Heart right ventricle (tissue), 16 donors: ENCODE data around the gene MRPS24. TPM values are rescaled to one million over a fixed set of nuclear protein-coding genes. Genes with fewer than 3 reads are reported as not detected.
"Not testable (repeated sequence)": the region's sequence is repeated elsewhere in the genome, so short reads cannot be mapped to it uniquely, and the experiment has no call there.

Source experiments
- ATAC-seq, 8 donors: fragments of 200-7000 bp; cut with Tn5 transposase; one replicate each; pipeline ENCODE4 v1.9.1; 2020; ENCODE audit warnings: mild to moderate bottlenecking in 8 of 8, moderate library complexity in 8 of 8, moderate number of reproducible peaks in 1 of 8
- DNase-seq, 2 donors: peaks; one replicate each; pipeline ENCODE4 v3.0.0-alpha.2; 2020
- H3K27ac ChIP-seq, 10 donors: fragments of 200-600 bp; sonication (generic) in 2 of 10; one replicate each; pipeline versions ENCODE4 v1.5.0 to v1.8.0; 2020 to 2022; ENCODE audit warnings: mild to moderate bottlenecking in 3 of 10
- H3K27me3 ChIP-seq, 7 donors: fragments of 200-600 bp; one replicate each; pipeline ENCODE4 v1.8.0; 2021 to 2022; ENCODE audit warnings: mild to moderate bottlenecking in 2 of 7
- H3K36me3 ChIP-seq, 9 donors: fragments of 200-600 bp; sonication (generic) in 1 of 9; one replicate each; pipeline versions ENCODE4 v1.5.0 to v1.8.0; 2020 to 2022; ENCODE audit warnings: mild to moderate bottlenecking in 2 of 9
- H3K4me1 ChIP-seq, 9 donors: fragments of 200-600 bp; sonication (generic) in 1 of 9; one replicate each; pipeline versions ENCODE4 v1.5.0 to v1.8.0; 2020 to 2022; ENCODE audit warnings: mild to moderate bottlenecking in 4 of 9
- H3K4me3 ChIP-seq, 10 donors: fragments of 200-600 bp; sonication (generic) in 2 of 10; one replicate each; pipeline versions ENCODE4 v1.5.0 to v1.8.0; 2020 to 2022; ENCODE audit warnings: mild to moderate bottlenecking in 7 of 10, moderate library complexity in 2 of 10
- H3K9me3 ChIP-seq, 11 donors: fragments of 200-600 bp in 10 of 11; sonication (generic) in 2 of 11; one replicate each; pipeline versions ENCODE4 v1.5.0 to v1.8.0; 2013 to 2022; ENCODE audit warnings: mild to moderate bottlenecking in 2 of 11, control low read depth in 1 of 11, moderate library complexity in 1 of 11
- CTCF ChIP-seq, 9 donors: fragments of 200-600 bp; sonication (generic) in 2 of 9; IDR thresholded peaks; one replicate each; pipeline versions ENCODE4 v1.5.0 to v1.8.0; 2021 to 2022; ENCODE audit warnings: antibody characterized with exemption in 9 of 9, mild to moderate bottlenecking in 5 of 9, moderate library complexity in 1 of 9
- WGBS, 2 donors: extraction: QIAGEN DNeasy Blood & Tissue Kit; methylation state at CpG; one replicate each; pipeline ENCODE4 v1.1.7; 2013; ENCODE audit warnings: inconsistent platforms in 1 of 2; 5-methylcytosine and 5-hydroxymethylcytosine counted together
- intact Hi-C, 10 donors: fragments of 100-400 bp; cut with DNase I; formaldehyde crosslinking; loops; one replicate each; pipeline versions ENCODE4 v1.11.1 to v1.14.2; 2022
- polyA plus RNA-seq, 2 donors: library from polyadenylated mRNA; stranded (reverse); fragments of 200-250 nt; gene quantifications; one replicate each; pipeline ENCODE4 v1.2.3, GENCODE V29; 2013
- total RNA-seq, 10 donors: library from RNA; stranded (reverse); fragmentation: NEBNext Ultra II Directional in 3 of 10; extraction: Animal tissue kit (Norgen Biotek cat#: 25700) in 3 of 10; gene quantifications; one replicate each; pipeline versions ENCODE4 v1.2.1 to v1.2.4, GENCODE V29; 2021 to 2023
- donor health status: Arrhythmogenic right ventricular cardiomyopathy.
- donor health status: ischemic (EF 13 %, LVEDD 7.1; RV severe dilation, severe dysfunction).
- donor health status: healthy with polysubstance abuse.
- donor health status: DM: no; HTN: yes; CAD: no.
- donor health status: DM: no; HTN: no; CAD: no.
- donor health status: ischemic (EF 25% LVEDD 6.9; RV normal size, moderate dysfunction).
- donor health status: ischemic (EF 25% LVEDD 5.7; RV mildly dilated, moderate dysfunction).
- donor health status: healthy.
- donor health status: DM: yes; HTN: yes; CAD: no.
- donor health status: Ischemic cardiomyopathy.
- donor health status: ischemic (EF 35%, LVEDD 5.7; RV mildly dilated, moderate dysfunction).
- donor health status: nonischemic (EF 11% LVEDD 7.7; RV severe dilation, severe dysfunction).
- donor health status: DM: yes; HTN: yes; CAD: no.
- donor health status: PGD.
- donor health status: ischemic (EF 29% LVEDD 5.4; RV normal size, mild dysfunction).
- donor health status: nonischemic (EF 23%, LVEDD 6.1; RV moderate dilation, normal function).

Gene MRPS24
- total and polyA plus RNA-seq, 12 donors: 124 to 227 (median 157) TPM

- Histone ChIP-seq H3K4me3 (no peak overlapping the region), H3K27ac (no peak overlapping the region), H3K9me3 (peaks cover 0 to under 1% (median 0%) of the 10 kb centered on the region in 11 donors), H3K4me1 (no peaks in the 10 kb centered on the region), H3K27me3 (peaks cover 0 to 33% (median 9%) of the 10 kb centered on the region in 7 donors), H3K36me3 (no peaks in the 10 kb centered on the region)
- TF ChIP-seq CTCF (IDR thresholded peaks at IDR 0.05): no peak
- intact Hi-C loops: loop anchor here in 1 of 10 donors (10.0 kb wide), 1 partner anchor 891 kb away; the partner anchor contains the start of genes MRPL32 and PSMA2
- ATAC-seq (no peak), DNase-seq (no peak)
- 83 to 85% methylated on average over 5 of the region's 5 CpGs for WGBS, 2 donors
These were observed 43.9 kb downstream of the MRPS24 start for GRCh38 chr7:43825391-43825808.

DNA sequence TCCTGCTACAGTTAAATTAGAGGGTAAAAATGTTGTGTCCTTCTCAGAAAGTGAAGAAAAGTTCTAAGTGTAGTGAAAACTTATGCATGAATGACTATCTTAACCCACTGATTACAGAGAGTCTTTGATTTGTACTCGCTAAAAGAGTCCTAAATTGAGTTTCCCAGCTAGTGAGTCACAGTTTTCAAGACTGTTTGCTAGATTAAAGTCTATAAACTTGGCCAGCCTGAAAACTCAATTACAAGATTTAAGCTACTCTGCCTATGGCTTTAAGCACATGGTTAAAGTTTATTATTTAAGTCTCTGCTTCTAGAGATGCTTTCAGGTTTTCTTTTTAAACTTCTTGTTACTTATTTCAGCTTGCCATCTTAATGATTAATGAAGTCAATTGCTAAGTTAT lies 44.4 kb downstream of the MRPS24 start:
- intact Hi-C loops: loop anchor here in 1 of 10 donors (10.0 kb wide), 1 partner anchor 890 kb away; the partner anchor contains the start of genes MRPL32 and PSMA2
- no peak for TF ChIP-seq CTCF (IDR thresholded peaks at IDR 0.05)
- no peak for ATAC-seq

DNA sequence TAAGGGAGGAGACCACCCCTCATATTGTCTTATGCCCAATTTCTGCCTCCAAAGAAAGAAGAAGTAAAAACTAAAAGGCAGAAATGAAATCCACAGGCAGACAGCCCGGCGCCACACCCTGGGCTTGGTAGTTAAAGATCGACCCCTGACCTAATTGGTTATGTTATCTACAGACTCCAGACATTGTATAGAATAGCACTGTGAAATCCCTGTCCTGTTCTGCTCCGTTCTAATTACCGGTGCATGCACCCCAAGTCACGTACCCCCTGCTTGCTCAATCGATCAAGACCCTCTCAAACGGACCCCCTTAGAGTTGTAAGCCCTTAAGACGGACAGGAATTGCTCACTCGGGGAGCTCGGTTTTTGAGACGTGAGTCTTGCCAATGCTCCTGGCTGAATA lies 44.8 kb downstream of the MRPS24 start:
- not testable (repeated sequence) for DNase-seq, H3K9me3 ChIP-seq, H3K4me3 ChIP-seq, H3K27ac ChIP-seq, H3K36me3 ChIP-seq, ATAC-seq, H3K4me1 ChIP-seq
- 76 to 84% methylated on average over 12 of the region's 12 CpGs for WGBS, 2 donors
- intact Hi-C loops: loop anchor here in 1 of 10 donors (10.0 kb wide), 1 partner anchor 890 kb away; the partner anchor contains the start of genes MRPL32 and PSMA2
- peaks cover 0 to 29% (median 8%) of the 10 kb centered on the region in 7 donors for H3K27me3 ChIP-seq

More for the DNA sequence above, 44.4 kb downstream of the MRPS24 start:
- WGBS, 2 donors: 36 to 41% methylated on average over 1 of the region's 1 CpG
- Histone ChIP-seq H3K4me1 (no peaks in the 10 kb centered on the region), H3K9me3 (no peaks in the 10 kb centered on the region), H3K36me3 (no peaks in the 10 kb centered on the region), H3K27me3 (peaks cover 0 to 31% (median 9%) of the 10 kb centered on the region in 7 donors), H3K4me3 (no peak overlapping the region), H3K27ac (no peak overlapping the region)
- DNase-seq: no peak

DNA sequence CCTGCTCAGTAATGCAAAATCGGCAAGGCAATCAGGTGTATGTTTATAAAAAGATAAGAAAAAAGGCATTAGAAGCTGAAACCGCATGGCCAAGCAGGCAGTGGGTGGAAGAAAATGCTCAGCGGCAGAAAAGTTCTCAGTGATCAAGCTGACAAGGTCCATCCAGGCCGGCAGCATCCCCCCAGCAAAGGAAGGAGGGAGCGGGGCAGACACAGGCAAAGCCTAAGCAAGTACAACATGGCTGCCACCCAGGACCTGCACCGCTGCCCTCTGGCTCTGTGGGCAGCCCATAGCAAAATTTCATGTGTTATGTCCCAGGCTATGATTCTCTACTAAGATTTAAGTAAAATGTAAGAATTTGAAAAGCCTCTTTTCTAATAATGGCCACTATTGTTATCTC lies 45.4 kb downstream of the MRPS24 start:
- no peak overlapping the region for H3K4me3 ChIP-seq
- ATAC-seq (no peak), DNase-seq (no peak)
- intact Hi-C loops: loop anchor here in 1 of 10 donors (10.0 kb wide), 1 partner anchor 889 kb away; the partner anchor contains the start of genes MRPL32 and PSMA2
- H3K27ac ChIP-seq: no peak overlapping the region
- no peaks in the 10 kb centered on the region for H3K9me3 ChIP-seq
- no peaks in the 10 kb centered on the region for H3K4me1 ChIP-seq
- peaks cover 0 to 23% (median 7%) of the 10 kb centered on the region in 7 donors for H3K27me3 ChIP-seq
- no peaks in the 10 kb centered on the region for H3K36me3 ChIP-seq
- 86 to 89% methylated on average over 6 of the region's 6 CpGs for WGBS, 2 donors
- TF ChIP-seq CTCF (IDR thresholded peaks at IDR 0.05): no peak

DNA sequence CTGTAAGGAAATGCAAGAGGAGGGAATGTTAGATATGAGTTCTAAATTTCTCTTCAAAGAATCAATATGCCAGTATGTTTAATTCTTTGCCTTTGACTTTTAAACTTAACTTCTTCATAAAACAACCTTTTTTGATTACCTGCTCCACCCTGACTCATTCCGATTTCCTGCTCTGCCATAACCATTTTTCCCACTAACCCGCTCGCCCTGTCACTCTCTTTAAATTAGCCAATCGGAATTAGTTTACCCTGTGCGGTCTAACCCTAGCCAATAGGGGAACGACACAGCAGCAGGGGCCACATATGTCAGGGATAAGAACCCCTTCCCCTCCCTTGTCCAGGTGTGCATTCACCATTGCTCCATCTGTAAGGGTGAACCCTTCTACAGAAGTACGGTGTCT lies 45.9 kb downstream of the MRPS24 start:
- WGBS, 2 donors: 91 to 97% methylated on average over 7 of the region's 7 CpGs
- not testable (repeated sequence) for ATAC-seq
- intact Hi-C loops: loop anchor here in 1 of 10 donors (10.0 kb wide), 1 partner anchor 889 kb away; the partner anchor contains the start of genes MRPL32 and PSMA2

More for the DNA sequence above, 45.9 kb downstream of the MRPS24 start:
- H3K27me3 ChIP-seq: peaks cover 0 to 18% (median 7%) of the 10 kb centered on the region in 7 donors
- H3K9me3 ChIP-seq, H3K4me1 ChIP-seq, DNase-seq, H3K4me3 ChIP-seq, H3K36me3 ChIP-seq, H3K27ac ChIP-seq: not testable (repeated sequence)

Other genes with a start within 250 kb of the MRPS24 start
- gene COA1, start 140.0 kb downstream of the MRPS24 start, total RNA-seq: 10 to 100 TPM; 64.5 to 83.1 (median 75.4) TPM
- 10 to 100 TPM; 52.1 to 83.3 TPM for gene COA1, start 140.0 kb downstream of the MRPS24 start, polyA plus RNA-seq
- gene BLVRA, start 110.8 kb downstream of the MRPS24 start, total RNA-seq: 10 to 100 TPM; 39.4 to 68.9 (median 45.1) TPM
- gene BLVRA, start 110.8 kb downstream of the MRPS24 start, polyA plus RNA-seq: 10 to 100 TPM; 47.8 to 54.6 TPM
- 10 to 100 TPM; 34.6 to 46.3 (median 40.0) TPM for gene URGCP, start 37.1 kb upstream of the MRPS24 start, total RNA-seq
- 10 to 100 TPM; 14.1 to 33.1 TPM for gene URGCP, start 37.1 kb upstream of the MRPS24 start, polyA plus RNA-seq
- gene UBE2D4, start 56.9 kb upstream of the MRPS24 start, total RNA-seq: 10 to 100 TPM; 34.4 to 56.1 (median 44.6) TPM
- gene UBE2D4, start 56.9 kb upstream of the MRPS24 start, polyA plus RNA-seq: 10 to 100 TPM; 26.2 to 35.6 TPM
- gene SPDYE1, start 128.4 kb upstream of the MRPS24 start, total RNA-seq: under 1 TPM in 1 of 10 donors, not detected in 9; 0.11 TPM
- not detected for gene SPDYE1, start 128.4 kb upstream of the MRPS24 start, polyA plus RNA-seq
- 10 to 100 TPM; 26.0 to 59.0 (median 35.4) TPM for gene DBNL, start 175.2 kb upstream of the MRPS24 start, total RNA-seq
- gene DBNL, start 175.2 kb upstream of the MRPS24 start, polyA plus RNA-seq: 10 to 100 TPM; 34.8 to 74.3 TPM
- gene PGAM2, start 196.1 kb upstream of the MRPS24 start, total RNA-seq: 1,000 to 10,000 TPM in 2 of 10 donors, 100 to 1,000 TPM in 8; 375 to 1,148 (median 557) TPM
- gene PGAM2, start 196.1 kb upstream of the MRPS24 start, polyA plus RNA-seq: 1,000 to 10,000 TPM in 1 of 2 donors, 100 to 1,000 TPM in 1; 367 to 2,327 TPM
- 10 to 100 TPM; 10.9 to 28.4 (median 13.5) TPM for gene POLM, start 213.0 kb upstream of the MRPS24 start, total RNA-seq
- gene POLM, start 213.0 kb upstream of the MRPS24 start, polyA plus RNA-seq: 10 to 100 TPM in 1 of 2 donors, 1 to 10 TPM in 1; 6.7 to 22.8 TPM
- gene AEBP1, start 234.8 kb upstream of the MRPS24 start, total RNA-seq: 10 to 100 TPM; 14.1 to 31.3 (median 21.6) TPM
- gene AEBP1, start 234.8 kb upstream of the MRPS24 start, polyA plus RNA-seq: 10 to 100 TPM; 18.0 to 33.7 TPM